Endometrial microvascular endothelial cells (primary cell): ENCODE data around the gene KCNQ2. TPM values are rescaled to one million over a fixed set of nuclear protein-coding genes. Genes with fewer than 3 reads are reported as not detected.

Experiments
- in situ Hi-C: cut with HindIII; loops from 2 replicates; pipeline ENCODE4 v1.10.0; 2017; ENCODE audit warnings: low sequenced_read_pairs, low pct_unique_long_range_greater_than_20kb; ENCODE audit errors: inconsistent ontology term
- total RNA-seq: library from RNA; depleted of rRNA; stranded (reverse); fragments of >200 nt; gene quantifications from one replicate; pipeline ENCODE4 v1.2.3, GENCODE V29; 2015; ENCODE audit errors: inconsistent ontology term

The KCNQ2 gene
- total RNA-seq, 1 donor from 2014 or later = not detected

DNA sequence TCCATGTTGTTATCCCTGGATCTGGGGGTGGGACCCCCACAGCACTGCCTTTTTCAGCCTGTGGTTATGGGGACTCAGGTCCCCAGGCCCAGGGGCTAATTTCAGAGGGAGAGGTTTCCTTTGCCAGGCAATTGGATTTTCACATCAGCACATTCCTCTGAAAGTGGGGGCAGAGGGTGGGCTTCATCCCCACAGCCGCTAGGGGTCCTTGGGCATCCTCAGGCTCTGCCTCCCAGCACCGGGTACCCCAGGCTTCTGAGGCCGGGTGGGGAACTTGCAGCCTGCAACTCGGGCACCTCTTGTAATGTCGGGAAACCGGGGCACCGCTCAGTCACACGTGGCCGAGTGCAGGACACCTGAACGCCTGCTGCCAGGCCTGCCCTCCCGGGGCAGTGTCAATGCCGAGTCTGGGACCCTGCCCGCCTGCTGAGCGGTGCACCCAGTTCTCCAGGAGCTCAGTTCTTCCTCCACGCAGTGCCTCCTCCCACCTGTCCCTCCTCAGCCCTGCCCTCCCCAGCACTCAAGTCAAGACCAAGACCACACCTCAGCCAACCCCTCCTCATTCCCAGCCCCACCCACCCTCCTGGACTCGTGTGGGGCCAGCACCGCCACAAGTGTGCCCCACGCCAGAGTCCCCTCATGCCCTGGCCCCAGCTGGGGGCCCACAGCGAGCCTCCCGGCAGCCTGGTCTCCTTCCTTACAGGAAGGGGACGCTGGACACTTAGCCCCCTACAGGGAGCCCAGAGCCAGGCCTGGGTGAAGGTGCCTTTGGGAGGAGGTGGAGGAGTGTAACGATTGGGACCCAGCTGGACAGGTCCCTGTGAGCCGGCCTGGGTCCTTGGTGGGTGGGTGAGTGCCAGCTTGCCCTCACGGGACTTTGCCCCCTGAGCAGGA lies 102.5 kb downstream of the KCNQ2 start:
- in situ Hi-C loops = no loop called here

DNA sequence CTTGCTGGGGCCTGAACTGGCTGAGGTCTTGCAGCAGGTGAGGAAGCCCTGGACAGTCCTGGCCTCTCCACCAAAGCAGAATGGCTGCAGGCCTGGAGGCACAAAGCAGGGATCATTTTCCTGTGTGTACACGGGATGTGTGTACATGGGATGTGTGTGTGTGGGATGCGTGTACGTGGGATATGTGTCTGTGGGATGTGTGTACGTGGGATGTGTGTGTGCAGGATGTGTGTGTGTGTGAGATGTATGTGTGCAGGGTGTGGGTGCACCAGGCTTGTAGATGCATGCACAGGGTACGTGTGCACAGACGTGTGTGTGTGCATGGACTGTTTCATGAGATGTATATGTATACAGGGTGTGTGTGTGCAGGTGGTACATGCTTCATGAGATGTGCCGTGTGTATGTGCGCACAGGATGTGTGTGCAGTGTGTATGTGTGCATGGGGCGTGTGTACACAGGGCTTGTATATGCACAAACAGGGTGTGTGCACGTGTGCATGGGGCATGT lies 103.4 kb downstream of the KCNQ2 start:
- in situ Hi-C loops = no loop called here

DNA sequence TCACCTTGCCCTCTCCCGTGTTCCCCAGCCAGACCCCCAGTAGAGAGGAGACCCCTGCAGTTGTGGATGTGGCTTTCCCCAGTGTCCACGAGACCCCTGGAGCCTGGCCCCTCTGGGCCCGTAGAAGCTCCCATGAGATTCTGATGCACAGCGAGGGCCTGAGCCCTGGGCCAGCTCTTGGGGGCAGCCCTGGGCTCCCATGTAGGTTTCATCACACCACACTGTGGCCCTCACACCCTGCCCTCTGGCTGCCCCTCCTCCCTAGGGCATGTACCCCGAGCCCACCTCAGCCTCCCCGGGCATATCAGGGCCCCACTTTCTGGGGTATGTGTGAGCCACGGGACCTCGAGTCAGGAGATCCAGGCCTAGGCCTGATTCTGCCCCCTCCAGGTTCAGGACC lies 104.3 kb downstream of the KCNQ2 start:
- in situ Hi-C loops = no loop called here

DNA sequence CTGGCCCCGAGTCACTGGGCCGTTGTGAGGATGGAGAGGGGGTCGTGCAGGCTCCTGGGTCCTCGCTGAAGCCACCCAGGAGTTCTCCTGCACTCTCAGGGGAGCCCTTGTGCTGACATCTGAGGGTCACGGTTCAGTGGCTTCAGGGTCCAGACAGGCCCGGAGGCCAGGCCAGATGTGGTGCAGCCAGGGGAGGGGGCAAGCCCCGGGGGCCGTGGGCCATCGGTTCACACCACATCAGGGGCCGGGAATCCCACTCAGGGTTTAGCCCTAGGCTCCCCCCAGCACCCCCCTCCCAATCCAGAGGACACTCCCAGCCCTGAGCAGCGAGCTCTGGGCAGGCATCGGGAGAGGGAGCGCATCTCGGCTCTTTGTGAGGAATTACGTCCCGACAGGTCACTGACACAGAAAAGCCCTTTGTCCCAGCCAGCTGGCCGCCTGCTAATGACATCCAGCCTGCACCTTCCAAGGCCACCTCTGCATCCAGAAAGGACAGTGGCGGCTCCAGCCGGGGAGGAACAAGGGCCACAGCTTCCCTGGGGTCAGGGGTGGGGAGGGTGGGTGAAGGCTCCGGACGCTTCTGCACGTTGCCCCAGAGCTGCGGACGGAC lies 104.9 kb downstream of the KCNQ2 start:
- in situ Hi-C loops = no loop called here

DNA sequence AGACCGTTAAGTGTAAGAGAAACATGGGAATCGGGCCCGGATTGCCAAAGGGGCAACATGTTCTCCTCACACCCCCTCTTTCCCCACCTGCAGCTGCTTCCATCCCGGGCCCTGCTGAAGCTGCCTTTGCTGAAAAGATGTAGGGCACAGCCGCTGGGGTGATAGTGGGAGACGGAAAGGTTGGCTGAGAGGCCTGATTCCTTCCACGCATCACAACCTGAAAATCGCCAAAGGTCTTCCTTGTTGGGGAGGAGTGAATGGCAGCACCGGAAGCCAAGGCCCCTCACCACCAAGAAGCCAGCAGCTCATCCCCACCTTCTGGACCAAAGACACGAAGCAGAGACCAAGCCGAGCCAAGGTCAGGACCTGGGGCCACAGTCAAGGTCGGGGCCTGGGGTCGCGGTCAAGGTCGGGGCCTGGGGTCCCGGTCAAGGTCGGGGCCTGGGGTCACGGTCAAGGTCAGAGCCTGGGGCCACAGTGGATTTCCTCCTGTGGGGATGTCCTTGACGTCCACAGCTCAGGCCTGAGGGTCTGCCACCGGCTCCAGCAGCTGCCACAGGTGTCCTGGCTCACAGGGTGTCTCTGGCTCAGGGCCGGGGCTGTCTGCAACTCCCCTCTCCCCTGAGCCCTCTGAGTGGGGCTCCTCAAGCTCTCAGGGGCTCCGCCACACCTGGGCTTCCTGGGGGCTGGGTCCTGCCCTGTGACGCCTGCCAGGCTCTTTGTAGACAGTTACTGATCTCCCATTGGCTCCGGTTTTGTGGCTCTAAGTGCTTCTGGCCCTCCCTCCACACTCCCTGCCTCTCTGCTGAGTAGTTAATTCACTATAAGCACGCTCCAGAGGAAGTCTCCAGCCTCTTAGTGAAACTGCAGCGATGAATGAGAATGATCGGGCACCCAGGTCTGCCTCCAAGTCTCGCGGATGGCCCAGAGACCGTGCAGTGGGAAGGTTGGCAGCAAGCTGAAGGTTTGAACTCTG lies 105.8 kb downstream of the KCNQ2 start:
- in situ Hi-C loops = no loop called here

DNA sequence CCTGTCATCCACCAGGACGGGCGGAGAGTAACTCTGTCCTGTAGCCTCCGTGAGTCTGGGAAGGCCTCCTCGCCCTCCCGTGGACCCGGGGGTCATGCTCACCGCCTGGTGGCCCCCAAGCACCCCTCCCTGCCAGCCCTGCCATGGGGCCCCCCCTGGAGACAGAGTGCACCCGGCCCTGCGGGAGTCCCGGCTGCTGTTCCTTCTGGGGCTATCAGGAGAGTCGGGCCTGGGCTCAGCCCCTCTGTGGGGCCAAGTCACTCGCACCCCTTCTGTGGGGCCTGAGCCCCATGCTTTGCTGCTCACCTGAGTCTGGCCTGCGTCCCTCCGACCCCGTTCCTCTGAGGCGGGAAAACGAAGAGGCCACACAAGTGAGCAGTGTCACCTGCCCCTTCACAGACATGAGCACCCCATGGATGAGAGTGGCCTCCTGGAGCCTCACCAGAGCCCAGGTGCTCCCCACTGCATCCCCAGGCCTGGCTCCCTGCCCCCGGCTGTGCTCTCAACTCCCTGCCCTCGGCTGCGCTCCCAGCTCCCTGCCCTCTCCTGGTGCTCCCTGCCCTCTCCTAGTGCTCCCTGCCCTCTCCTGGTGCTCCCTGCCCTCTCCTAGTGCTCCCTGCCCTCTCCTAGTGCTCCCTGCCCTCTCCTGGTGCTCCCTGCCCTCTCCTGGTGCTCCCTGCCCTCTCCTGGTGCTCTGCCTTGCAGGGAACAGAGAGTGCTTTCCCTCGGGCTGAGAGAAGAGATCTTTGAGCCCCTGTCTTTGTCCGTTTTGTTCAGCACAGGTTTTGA lies 106.7 kb downstream of the KCNQ2 start:
- in situ Hi-C loops = no loop called here

DNA sequence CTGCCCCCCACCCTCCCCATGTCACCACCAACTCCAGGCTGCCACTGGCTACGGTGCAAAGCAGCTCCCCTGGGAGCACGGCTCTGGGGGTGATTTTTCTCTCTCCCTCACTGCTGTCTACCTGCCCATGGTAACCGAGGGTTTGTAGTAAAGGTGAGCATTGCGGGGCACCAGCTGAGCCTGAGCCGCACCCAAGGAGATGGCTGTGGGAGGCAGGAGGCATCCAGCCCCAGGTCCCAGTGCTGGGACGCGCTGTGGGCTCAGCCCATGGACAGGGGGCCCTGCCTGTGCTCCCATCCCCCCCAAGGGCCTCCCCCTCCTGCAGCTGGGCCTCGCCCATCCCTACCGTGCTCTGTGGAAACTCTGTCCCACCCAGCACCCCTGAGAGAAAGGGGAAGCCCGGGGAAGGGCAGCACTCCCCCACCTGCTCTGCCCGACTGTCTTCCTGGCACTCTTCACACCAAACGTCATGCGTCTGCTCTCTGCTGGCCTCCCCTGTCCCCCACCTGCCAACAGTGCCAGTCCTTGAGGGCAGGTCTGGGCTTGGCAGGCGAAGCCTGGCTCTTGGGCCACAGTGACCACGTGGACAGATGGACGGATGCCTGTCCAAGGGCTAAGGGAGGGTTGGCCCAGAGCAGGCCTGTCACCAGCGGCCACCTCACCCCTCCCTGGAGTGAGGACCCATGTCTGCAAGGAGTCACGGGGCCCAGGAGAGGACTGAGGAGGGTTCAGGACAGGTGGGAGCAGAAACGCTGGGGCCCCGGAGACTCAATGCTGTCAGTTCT lies 107.5 kb downstream of the KCNQ2 start:
- in situ Hi-C loops = no loop called here

DNA sequence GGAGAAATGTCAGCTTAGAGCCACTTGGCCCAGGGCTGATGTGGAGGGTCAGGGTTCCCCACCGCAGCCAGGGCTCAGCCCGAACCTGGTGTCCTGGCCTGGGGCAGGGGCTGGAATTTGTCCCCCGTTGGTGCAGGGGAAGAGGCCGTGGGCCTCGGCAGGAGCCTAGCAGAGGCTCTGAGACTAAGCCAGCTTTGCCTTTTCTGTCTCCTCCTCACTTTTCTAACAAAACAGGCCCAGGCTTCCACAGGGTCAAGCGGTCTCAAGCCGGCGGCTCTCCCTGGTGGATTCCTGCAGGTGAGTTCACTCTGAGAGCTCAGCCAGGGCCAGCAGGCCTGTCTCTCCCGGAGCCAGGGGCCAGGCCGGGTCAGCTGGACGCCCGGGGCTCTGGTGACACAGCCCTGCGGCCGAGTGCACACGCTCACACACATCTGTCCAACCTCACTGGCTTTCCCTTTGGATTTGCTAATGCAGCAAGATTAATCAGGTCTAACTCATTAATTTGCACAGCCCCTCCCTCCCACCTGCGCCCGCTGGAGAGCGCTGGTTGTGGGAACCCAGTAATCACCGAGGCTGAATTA lies 108.4 kb downstream of the KCNQ2 start:
- in situ Hi-C loops = no loop called here

DNA sequence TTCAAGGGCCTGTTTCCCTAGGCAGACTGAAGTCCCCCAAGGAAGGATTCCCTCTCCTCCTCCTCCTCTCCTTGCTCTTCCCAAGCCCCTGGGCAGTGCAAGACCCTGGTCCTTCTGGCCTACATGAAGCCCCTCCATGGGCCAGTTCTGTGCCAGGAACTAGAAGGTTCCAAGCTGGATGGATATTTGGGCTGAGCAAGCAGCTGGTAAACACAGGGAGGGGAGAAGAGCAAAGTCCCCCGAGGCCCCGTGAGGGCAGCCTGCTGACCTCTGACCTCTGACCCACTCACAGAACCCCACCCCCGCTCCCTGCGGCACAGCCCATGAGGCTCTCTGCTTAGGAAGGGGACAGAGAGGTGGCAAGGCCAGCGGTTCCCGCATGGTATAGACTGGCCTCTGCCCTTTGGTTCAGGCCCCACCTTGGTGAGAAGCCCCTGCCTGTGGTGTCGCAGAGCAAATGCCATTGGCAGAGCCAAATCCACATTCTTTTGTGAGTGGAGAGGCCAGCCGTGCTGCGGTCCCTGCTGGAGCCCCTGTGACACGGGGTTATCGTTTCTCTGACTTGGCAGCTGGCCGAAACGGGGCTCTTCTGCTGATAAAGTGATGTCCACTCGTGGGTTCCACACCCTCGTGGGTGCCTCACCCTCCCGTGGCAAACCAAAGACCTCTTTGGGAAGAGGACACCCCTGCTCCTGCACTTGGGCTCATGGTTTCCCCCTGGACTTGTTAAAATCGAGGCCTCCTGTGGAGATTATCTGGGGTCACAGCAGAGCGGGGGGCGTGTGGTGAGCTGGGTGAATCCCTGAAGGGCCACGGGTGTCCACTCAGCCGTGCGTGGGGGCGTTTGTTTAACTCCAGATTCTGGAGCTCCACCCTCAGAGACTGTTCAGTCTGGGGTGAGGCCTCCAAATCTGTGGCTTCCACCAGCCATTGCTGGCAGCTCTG lies 109.2 kb downstream of the KCNQ2 start:
- in situ Hi-C loops = no loop called here

DNA sequence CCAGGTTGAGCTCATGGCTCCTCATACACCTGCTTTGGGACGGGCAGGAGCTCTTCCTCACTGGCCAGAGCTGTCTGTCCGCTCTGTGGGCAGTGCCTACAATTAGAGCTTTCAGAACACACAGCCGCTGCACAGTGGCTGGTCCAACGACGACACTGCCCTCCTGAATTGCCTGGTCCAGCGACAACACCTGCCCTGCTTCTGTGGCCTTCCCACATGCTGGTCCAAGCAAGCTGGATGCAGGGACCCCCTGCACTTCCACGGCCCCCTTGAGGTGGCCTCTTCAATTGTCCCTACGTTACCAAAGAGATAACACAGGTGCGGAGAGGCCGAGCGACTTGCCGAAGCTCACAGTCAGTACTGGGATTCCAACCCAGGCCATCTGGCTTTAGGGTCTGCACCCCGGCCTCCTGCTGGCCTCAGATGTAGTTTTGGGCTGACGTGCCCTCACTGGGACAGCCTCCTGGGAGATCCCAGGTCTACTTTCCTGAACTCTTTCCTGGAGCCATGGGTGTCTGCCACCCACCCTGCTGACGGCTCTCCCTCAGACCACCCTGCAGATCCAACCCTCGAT lies 109.9 kb downstream of the KCNQ2 start:
- in situ Hi-C loops = no loop called here

DNA sequence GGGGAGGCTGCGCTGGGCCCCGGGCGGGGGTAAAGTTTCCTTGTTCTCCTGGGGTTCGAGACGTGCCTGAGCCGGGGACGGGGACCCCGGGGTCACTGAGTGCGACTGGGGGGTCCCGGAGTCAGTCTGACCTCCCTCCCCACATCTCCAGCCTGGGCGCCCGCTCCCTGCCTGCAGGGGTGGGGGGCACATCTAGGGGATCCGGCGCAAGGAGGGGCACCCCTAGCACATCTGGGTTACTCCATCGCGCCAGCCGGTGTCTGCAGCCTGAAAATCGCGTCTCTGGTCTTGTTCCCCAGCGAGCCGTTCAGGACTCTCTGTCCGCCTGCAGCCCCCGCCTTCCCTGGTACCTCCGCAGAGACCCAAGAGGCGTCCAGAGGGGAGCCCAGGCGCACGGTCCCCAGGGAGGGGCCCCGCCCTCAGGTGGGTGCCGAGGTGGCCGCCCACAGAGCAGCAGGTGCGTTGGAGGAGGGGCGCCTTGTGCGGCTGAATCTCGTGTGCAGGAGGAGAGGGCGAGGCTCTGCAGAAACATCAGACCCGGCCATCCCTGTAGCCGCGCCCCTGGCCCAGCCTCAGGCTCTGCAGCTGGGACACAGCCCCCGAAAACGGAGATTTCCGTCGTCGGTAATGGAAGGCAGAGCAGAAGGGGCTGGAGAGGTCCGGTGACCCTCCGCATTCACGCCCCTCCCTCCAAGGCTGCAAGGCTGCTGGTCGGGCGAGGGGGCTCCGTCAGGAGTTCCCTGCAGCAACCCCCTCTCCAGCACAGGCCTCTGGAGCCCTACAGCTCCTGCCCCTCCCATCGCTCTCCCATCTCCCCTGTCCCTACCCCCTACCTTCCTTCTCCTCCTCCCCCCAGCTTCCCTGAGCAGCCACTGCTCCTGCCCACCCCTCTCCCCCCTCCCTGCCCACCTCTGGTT lies 110.7 kb downstream of the KCNQ2 start:
- in situ Hi-C loops = no loop called here

DNA sequence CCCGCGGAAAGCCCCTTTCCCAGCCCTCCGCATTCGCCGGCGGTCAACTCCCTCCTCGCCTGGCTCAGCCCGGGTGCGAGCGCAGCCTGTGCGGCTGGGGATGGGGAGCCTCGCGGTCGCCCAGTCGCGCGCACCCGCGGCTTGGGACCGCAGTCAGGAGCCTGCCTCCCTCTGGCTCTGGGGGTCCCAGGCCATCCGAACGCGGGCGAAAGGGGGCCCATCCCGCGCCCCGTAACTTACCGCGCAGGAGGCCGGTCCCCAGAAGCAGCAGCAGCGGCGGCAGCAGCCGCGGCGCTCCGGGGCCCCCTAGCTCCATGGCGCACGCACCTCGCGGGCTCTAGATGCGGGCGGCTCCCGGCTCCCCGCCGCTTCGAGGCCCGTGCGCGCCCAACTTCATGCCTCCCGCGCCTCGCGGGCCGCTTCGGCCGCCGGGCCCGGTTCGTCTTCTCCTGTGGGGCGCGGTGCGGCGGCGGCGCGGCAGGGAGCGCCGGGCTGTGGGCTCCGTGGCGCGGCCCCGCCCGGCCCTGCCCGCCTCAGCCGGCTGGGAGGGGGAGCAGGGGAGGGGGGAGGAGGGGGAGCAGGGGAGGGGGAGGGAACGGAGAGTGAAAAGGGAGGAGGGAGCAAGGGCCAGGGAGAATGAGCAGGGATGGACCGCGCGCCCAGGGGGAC lies 111.5 kb downstream of the KCNQ2 start, which contains the start of gene CHRNA4:
CHRNA4 (minus strand) TSS at position 500 of the 669 bp plus-strand sequence; CDS start at position 316, 184 bp downstream.
- in situ Hi-C loops = no loop called here

DNA sequence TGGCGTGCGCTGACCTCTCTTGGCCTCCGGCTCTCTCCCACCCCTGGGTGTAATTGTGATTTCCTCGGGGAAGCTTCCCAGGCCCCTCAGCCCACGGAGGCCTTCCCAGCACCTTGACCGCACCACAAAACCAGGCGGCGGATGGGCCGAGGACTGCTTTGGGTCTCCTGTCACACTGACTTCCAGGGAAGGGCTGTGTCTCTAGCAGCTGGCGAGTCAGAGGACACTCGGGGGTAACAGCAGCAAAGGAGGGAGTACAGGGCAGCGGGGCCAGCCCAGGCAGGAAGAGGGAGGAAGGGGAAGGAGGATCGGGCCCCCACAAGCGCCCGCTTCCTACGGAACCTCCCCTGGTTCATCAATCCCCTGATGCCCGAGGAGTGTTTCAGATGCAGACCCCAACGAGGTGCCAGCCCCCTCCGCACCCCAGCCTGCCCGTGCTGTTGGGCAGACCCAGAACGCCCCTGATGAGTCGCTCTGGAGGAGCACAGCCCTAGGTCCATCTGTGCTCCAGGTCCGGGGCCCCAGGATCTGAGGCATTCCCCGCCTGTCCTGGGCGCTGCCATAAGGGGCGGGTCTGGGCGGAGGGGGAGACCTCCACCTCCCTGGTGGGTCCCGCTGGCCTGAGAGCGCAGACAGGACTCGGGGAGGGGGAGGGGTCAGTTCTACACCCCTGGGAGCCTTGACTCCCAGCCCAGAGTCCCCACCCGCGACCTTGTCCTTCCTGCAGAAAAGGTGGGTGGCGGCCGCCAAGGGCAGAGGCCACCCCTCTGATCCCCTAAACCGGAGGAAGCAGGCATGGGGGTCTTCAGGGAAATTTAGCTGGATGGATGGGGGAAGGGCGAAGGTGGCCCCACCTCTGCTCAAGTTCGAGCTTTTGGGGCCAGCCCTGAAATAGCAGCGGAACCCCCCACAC lies 112.3 kb downstream of the KCNQ2 start:
- in situ Hi-C loops = no loop called here
